Left forelimb (tissue), 1 donor: Measurements from ENCODE around the gene NRG3.

Experiments
- DNase-seq: peaks from one replicate; pipeline ENCODE4 v3.0.0-alpha.2; 2018; ENCODE audit warnings: low spot score

NRG3 gene

DNA sequence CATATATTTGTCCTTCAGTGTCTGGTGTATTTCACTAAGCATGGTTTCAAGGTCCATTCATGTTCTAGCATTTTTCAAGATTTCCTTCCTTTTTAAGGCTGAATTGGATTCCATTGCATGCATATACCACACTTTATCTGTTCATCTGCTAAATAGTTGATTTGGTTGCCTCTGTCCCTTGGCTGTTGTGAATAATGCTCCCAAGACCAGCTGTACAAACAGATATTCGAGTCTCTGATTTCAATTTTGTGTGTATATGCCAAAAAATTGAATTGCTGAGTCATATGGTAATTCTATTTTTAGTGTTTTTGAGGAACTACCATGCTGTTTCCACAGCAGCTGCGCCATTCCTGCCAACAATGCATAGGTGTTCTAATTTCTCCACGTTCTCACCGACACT lies 216.4 kb downstream of the NRG3 start:
- DNase-seq: no peak

DNA sequence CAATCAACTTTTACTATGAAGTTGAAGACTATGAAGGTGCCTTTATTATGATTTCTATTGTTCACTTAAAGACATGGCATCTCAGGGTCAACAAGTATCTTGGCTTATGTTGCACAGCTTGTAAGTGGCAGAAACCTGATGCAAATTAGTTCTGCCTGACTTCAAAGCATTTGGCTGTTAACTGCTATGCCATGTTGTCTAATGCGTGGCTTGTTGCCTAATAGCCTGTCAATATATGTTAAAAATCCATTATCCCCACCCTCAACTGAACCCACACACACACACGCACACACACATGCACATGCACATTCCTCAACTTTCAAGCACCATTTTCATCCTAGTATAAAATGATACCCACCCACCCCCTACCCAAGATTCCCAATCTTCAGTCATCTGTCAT lies 217.1 kb downstream of the NRG3 start:
- no peak for DNase-seq

DNA sequence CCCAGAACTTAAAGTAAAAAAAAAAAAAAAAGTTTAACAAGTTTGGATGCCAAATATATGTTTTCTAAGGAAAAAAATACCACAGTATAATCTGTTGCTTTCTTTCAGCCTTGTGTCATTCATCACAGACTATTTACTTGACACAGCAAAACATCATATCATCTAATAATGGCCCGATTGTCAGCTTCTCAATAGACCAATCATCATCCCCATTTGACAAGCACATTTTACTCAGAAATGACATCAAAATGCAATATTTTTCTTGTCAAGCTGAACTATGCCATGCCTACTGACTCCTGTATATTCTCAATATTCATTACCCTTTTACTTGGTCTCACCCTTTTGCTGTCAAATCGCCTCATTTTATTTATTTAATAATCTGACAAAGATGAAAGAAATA lies 249.7 kb downstream of the NRG3 start:
- DNase-seq: no peak

DNA sequence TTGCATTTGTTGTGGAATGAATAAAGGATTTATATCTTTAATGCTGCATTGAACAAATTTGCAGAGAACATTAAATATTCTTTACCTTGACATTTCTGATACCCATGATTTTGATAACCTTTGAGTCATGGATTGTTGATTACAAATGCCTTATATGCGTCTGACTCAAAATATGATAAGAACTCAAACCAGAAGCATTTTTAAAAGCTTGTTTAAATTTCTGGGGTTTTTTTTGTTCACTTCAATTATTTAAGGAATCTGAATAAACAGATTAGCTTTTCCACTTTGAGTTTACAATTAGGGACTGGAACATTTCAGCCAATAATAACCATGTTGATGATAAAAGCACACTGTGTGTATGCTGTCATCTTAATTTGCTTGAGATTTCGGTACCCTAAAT lies 253.5 kb downstream of the NRG3 start:
- DNase-seq: no peak

- DNase-seq: no peak
Measured at GRCh38 chr10:82136103-82136502, 261.1 kb downstream of the NRG3 start.

GRCh38 chr10:82144153-82144552 lies 269.2 kb downstream of the NRG3 start:
- no peak for DNase-seq

DNA sequence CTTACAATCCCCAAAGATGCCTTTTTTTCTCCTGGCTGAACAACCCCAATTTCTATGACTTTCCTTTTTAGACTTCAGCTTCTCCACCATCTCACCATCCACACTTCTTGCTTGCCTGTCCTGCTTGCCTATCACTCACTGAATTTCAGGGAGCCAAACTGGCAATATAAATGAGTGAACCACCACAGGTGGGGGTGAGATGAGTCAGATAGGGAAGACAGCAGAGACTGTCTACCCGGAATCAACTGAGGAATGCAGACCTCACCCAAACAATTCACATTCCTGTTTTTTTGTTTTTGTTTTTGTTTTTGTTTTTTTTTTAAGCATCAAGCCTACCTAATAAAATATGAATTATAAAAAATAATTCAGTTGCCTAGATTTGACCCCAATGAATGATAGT lies 273.8 kb downstream of the NRG3 start:
- DNase-seq: no peak

DNA sequence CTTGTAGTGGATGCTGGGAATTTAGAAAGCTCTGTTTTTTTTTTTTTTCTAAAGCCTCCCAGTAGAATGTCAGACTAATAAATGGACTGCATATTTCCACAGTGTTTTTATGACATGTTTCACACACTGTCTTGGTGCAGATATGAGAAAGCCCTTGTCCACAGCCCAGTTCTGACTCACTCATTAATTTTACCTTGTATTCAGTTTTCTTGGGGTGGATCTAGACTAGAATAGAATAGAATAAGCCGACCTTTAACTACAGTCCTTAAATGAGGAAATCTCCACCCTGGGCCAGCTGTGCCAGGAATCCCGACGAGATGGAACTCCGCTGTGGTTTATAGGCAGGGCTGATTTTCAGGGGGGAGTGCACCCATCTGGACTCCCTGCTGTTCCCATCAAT lies 274.7 kb downstream of the NRG3 start:
- no peak for DNase-seq

DNA sequence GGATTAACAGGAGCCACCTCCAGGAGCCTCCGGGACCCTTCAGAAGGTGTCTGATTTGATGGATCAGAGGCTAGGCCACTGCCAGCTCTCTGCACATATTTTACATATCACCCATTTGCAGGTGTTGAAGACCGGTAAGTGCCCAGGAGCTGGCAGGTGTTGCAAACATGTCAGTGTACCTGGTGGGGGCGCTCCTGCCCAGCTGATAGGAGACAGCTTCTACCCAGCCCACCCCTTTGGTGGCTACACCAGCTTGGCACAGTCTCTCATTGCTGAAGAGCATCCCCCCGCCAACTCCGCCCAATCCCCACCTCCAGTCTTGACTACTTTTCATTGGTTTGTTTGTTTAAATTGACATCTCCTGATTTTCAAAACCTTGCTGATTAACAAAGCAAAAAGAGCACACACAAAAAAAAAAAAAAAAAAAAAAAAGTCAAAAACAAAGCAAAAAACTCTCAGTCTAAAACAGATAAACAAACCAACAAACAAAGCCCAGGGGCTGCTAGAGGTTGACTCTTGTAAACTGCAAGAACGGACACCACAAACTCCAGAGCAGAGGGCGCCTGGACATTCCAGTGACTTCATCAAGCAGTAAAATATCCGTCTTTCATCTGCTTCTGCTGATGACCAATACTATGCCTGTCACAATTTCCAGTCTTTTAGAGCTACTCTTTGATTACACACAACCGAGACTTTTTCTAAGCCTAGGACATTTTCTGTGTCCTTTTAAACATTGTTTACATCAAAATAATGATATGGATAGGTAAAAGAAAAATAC lies 275.3 kb downstream of the NRG3 start:
- DNase-seq: no peak

- DNase-seq: no peak
Measured at GRCh38 chr10:82160307-82160706, 285.3 kb downstream of the NRG3 start.

GRCh38 chr10:82161264-82161663 lies 286.3 kb downstream of the NRG3 start:
- DNase-seq: no peak

- DNase-seq: no peak
Measured at GRCh38 chr10:82162549-82163195, 287.7 kb downstream of the NRG3 start.

GRCh38 chr10:82171899-82172298 lies 296.9 kb downstream of the NRG3 start:
- DNase-seq: no peak

GRCh38 chr10:82176587-82176986 lies 301.6 kb downstream of the NRG3 start:
- DNase-seq: no peak

GRCh38 chr10:82190432-82191260 lies 315.7 kb downstream of the NRG3 start:
- no peak for DNase-seq

DNA sequence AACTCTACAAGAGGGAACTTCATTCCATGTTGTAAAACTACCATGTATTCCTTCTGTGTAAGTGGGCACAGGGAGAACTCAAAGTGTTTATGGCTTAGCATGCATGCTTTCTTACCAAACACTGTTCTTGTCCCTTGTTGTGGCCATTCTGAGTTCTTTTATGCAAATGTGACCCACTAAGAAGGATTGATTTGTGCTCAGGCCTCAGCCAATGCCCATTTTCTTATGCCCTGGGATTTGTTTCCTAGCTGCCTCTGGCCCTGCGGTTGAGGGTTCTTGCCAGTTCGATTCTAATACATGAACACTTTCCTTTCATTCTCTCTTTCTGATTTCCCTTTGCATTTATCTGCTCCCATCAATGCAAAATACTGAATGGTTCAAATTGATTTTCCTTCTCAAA lies 316.7 kb downstream of the NRG3 start:
- DNase-seq: no peak

- no peak for DNase-seq
Measured at GRCh38 chr10:82192665-82193064, 317.7 kb downstream of the NRG3 start.

- no peak for DNase-seq
Measured at GRCh38 chr10:82194419-82194818, 319.4 kb downstream of the NRG3 start.

DNA sequence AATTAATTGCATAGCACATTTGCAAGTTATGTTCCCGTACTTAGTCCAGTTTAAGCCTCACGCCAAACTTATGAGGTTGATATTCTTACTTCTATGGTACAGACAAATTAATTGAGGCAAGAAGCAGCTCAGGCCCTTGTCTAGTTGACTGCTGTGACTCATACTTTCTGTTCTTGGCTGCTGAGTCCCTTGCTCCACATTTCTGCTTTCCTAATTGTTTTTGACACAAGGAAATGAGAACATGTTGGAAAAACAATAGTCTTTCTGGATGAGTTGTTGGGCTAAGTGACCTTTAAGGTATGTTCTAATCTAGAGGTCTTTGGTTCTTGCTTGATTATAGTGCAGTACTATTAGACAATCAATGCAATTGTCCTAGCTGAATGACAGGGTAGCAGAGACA lies 331.8 kb downstream of the NRG3 start:
- no peak for DNase-seq

GRCh38 chr10:82208726-82209125 lies 333.7 kb downstream of the NRG3 start:
- DNase-seq: no peak

GRCh38 chr10:82210331-82210730 lies 335.3 kb downstream of the NRG3 start:
- DNase-seq: no peak

DNA sequence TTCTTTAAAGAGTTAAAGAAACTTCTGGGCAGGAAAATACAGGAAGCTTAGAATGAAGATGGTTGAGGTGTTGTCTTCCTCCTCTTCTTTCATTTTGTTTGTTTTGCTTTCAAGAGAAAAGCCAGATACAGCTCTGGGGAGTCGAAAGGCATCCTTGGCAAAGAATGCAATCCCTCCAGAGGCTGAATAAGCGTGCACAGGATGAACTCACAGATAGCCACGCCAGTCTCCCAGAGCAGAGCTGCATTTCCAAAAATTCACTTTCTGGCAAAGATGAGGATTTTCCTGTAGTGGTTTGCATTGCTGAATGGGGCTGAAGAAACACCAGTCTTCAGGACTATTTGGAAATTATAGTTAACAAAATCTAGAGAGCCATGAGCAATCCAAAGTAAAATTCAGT lies 336.4 kb downstream of the NRG3 start:
- no peak for DNase-seq

DNA sequence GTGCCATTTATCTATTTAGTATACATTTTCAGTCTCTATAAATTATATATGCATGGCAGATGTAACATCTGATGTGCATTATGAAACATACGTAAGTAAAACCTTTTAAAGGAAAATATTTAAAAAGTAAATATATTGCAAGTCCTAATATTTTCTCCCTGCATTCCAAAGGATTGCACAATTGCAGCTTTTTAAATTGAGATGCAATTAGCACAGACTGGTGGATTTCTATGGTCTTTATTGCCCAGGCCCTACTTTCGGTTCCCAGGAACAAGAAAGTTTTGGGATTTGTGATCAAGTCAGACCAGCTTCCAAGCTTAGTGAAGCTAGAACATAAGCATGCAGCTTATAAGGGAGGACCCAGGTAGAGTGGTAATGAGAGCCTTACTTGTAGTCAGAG lies 337.8 kb downstream of the NRG3 start:
- no peak for DNase-seq
